CD4-positive, alpha-beta T cell treated with Interleukin-6 at 100 ng/mL for 8 hours (primary cell): ENCODE data around the gene ACOX2.

Experiments used
- DNase-seq: peaks from one replicate; pipeline ENCODE4 v3.0.0-alpha.2; 2020; ENCODE audit warnings: mixed read lengths, low spot score

Gene ACOX2

DNA sequence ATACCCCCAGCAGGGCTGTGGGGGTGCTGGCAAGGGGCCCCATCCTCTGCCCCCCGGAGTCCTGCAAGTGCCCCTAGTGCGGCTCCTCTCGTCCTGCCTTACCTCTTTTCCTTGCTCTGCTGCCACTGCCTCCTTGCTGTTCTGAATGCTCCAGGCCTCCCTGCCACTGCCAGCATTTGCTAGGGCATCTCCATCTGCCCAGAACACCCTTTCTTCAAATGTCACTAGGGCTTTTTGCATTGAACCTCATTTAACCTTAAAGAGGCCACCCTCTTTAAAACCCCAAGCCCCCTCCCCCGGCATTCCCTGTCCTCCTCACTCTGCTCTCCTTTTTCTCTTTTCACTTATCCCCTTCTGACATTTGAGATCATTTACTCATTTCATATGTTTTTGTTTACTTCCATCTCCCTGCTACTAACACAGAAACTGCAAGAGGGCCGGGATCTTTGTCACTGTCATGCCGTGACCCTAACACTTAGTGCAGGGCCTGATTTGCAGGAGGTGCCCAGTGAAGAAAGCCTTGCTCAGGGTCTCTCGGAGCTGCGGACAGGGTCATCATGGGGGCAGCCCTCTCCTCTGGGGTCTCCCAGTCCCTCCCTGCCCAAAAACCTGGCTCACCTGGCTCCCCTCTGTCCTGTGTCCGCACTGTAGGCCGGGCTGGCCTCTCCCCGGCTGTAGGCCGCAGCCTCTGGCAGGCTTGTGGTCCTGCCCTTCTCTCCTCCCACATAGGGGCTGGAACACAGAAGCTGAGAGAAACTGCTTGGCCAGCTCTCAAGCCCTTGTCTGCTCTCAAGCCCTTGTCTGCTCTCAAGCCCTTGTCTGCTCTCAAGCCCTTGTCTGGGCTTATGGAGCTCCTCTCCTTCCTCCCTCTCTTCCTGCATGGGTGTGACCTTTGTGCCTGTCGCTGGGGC is at the start of gene ACOX2:
Gene ACOX2, minus strand, starts transcription at position 690 of the 911 bp plus-strand sequence. CDS start 2,084 bp downstream, outside the sequence.
- no peak for DNase-seq

- DNase-seq: no peak
Observed at GRCh38 chr3:58585994-58586393, 49.0 kb upstream of the ACOX2 start.

- peak; percentile 9 for DNase-seq
Observed at GRCh38 chr3:58585005-58585786, 48.2 kb upstream of the ACOX2 start.

- no peak for DNase-seq
Observed at GRCh38 chr3:58584690-58585004, 47.7 kb upstream of the ACOX2 start.

DNA sequence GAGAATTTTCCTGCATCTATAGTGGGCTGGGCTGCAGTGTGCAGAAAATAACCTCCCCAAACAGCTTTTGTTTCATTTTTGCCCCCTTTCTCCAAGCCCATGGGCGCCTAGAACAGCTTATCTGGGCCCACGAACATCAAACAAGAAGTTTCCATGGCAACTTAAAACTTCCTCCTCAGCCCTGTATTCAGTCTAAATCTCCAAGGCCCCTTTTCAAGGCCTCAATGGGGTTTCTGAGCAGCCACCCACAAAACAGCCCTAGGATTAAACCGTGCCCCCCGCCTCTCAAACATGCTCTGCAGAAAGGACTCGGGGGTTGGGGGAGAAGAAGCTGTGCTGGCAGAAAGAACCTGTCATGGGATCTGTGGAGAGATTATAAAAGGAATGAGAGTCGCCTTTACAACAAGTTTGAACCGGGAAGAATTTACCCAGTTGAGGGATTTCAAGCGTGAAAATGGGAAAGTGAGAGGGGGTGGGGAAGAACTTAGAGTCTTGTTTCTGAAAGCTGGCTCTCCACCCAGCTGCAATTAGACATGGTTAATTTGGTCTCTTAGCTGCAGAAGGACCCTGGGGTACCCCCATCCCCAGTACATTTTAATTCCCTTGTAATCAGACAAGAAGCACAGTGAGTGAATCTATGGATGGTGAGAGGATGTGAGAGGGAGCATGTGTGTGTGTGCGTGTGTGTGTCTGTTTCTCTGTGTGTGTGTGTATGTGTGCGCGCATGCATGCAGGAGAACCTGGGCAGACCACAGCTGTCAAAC is 44.5 kb upstream of the ACOX2 start:
- no peak for DNase-seq

- no peak for DNase-seq
Observed at GRCh38 chr3:58580826-58581327, 43.9 kb upstream of the ACOX2 start.

GRCh38 chr3:58578873-58579272 is 41.9 kb upstream of the ACOX2 start:
- no peak for DNase-seq

DNA sequence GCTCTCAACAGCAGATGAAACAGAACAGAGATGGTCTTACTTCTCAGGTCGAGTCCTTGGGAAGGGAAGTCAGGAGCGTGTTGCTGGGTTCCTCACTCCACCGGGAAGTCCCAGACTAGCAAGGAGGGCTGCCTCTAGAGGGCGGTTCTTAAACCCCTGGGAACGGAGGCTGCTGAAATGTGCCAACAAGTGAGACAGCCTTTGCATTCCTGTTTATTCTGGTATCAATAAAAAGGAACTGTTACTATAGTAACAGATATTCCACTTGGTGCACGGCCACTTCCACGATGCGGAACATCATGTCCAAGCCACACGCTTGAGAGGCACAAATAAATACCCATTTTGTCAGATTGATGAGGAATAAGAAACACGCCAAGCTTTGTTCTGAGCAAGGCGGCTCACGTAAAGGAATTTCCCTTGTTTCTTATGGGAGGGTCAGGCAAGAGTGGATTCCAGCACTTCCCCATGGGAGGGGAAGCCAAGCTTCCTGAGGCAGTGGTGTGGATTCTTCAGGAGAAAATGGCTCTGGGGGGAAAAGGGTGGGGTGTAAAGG is 40.4 kb upstream of the ACOX2 start, which contains the start of gene FAM107A:
Gene FAM107A, minus strand, starts transcription at position 123 of the 553 bp plus-strand sequence. CDS start 7,531 bp downstream, outside the sequence.
- DNase-seq: no peak

GRCh38 chr3:58576716-58577115 is 39.7 kb upstream of the ACOX2 start:
- DNase-seq: no peak

GRCh38 chr3:58575971-58576652 is 39.1 kb upstream of the ACOX2 start:
- no peak for DNase-seq

DNA sequence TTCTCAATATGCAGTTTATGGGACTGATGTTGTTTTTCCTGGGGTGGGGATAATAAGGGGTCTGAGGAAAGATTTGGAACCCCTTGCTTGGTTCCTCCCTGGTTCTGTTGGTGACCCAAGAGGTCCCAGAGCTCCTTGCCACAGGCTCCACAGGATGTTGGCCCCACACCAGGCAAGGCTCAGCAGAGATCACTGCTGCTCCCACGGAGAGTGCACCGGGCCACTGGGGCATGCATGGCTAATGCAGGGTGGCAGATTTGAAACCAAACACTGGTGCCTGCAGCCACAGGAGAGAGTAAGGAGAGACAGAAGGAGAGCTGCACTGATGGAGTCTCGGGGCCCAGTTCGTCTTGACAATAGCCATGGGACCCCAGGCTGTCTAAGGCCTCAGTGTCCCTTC is 37.7 kb upstream of the ACOX2 start:
- DNase-seq: no peak

GRCh38 chr3:58574106-58574505 is 37.1 kb upstream of the ACOX2 start:
- DNase-seq: no peak

DNA sequence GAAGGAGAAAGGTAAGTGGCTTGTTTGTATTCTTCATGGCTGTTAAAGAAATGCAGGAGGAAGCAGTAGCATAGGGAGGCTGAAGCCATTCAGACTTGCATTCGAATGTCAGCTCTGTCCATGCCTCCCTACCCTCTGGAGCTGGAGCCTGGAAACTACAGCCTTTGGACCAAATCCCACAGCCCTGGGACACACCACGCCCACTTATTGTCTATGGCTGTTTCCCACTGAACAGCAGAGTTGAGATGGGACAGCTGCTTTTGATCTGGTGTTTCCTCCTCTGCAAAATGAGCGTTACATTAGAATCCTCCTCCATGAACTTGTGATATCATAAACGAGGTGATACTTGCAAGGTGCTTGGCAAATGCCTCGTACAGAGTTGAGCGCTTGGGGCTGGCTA is 36.6 kb upstream of the ACOX2 start:
- DNase-seq: no peak

DNA sequence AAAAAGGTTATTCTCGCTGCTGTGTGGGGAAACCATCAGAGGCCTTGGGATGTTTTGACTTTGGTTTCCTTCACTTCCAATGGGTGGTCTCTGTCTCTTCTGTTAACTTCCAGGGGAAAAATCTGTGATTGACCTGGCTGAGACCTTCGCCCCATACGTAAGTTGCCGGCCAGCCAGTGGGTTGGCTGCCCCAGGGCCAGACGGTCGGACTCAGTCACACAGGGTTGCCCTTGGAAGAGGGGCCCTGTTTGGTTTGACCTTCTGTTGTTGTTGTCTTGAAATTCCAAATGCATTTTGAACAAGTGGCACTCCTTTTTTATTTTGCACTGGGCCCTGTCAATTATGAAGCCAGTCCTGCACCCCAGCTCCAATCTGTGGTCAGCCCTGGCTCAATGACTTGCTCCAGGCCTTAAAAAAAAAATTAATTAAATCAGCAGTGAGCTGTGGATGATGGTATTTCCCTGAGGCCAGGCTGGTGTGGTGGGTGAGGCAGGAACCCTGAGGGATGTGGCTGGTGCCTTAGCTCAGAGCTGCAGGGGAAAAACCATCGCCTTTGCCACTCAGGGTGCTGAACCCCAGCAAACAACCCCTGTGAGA is 35.7 kb upstream of the ACOX2 start:
- no peak for DNase-seq

DNA sequence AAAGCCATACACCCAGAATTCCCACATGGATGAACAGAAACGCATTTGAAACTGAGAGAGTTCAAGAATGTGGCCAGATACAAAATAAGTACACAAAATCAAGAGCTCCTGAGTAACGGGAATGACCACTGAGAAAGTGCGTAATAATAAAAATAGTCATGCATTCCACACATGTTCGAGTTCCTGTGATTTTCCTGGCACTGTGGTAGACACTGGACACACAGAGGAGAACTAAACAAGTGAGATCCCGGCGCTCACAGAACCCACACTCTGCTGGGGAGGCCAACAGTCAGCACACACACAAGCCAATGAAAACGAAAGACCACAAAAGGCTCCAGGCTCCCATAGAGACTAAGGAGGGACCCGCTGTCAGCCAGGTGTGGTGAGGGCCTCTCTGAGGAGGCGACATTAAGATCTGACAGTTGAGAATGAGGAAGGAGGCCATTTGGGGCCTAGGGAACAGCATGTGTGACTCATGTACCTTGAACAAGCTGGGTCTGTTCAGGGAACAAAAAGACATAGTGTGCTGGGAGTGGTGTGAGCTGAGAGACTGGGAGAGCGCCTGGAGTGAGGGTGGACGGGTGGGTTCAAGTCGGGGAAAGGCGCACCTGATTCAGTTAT is 35.1 kb upstream of the ACOX2 start:
- no peak for DNase-seq

DNA sequence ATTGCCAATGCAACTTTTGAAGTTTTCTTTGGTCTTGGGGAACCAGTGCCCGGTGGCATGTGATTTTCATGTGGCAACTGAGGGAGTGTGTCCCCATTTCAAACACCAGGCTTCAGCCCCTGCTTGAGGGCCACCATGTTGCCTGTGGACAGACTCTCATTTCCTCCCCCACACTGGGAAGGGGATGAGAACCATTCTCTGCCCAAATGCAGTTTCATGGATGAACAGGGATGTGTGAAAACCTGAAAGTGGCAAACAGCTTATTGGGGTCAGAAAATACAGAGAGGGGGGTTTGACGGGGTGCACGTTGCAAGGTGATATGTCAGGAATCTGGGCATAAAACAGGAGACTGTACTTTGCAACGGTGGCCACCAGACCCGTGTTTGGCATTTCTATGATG is 33.9 kb upstream of the ACOX2 start:
- no peak for DNase-seq

GRCh38 chr3:58569287-58570001 is 32.5 kb upstream of the ACOX2 start:
- DNase-seq: no peak

DNA sequence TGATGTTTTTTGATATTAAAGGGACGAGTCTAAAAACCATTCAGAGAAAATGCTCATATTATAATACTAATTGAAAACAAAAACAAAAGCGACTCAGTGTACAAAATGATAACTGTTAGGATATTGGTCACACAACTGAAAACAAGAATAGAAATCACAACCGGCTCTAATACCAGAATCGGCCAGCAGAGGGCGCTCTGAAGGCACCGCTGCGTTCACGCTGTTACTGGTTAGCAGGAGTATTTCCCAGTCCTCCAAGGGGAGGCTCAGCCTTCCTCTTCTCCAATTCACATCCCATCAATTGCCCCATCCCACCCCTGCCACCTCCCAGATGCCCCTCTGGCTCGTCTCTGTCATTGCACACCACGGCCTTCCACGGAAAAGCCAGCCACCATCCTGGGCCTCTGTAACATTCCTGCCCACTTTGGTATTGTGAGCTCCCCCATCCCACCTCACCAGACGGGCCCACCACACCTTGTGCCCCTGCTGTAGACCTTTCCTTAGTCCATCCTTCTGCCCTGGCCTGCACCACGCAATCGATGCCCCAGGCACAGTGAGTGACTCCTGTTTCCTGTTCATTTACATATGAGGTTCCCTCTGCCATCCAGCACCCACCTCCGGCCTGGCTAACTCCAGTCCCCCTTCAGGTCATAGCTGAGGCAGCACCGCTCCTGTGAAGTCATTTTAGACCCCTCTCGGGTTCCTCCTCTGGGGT is 31.7 kb upstream of the ACOX2 start:
- DNase-seq: peak; percentile 56

DNA sequence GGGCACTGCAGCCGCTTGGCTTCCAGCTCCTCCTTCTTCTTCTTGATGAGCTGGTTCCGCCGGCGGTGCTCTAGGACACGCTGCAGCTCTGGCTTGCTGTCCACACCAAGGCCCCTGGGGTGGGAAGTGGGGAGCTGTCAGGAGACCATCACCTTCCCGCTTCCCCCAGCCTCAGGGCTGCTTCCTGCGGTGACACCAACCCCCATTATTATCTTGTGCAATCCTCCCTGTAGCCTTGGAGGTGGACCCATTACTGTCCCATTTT is 30.2 kb upstream of the ACOX2 start:
- no peak for DNase-seq
